NCI-H128 (cell line): Measurements from ENCODE around the gene ABCA6.

ENCODE experiments used
- DNase-seq: peaks from one replicate; lab custom pipeline; 2025; ENCODE audit not compliant: unreplicated experiment; lab: John Stamatoyannopoulos, UW

The ABCA6 gene

GRCh38 chr17:69055334-69055733 is 86.4 kb downstream of the ABCA6 start:
- no peak for DNase-seq

- no peak for DNase-seq
Observed at GRCh38 chr17:69050999-69051775, 90.5 kb downstream of the ABCA6 start.

GRCh38 chr17:69048634-69049033 is 93.1 kb downstream of the ABCA6 start:
- no peak for DNase-seq

GRCh38 chr17:69047368-69048263 is 94.1 kb downstream of the ABCA6 start:
- no peak for DNase-seq

- DNase-seq, result no peak
Observed at GRCh38 chr17:69046121-69046807, 95.4 kb downstream of the ABCA6 start.

- no peak for DNase-seq
Observed at GRCh38 chr17:69045646-69046045, 96.0 kb downstream of the ABCA6 start.

- DNase-seq, result no peak
Observed at GRCh38 chr17:69044371-69044770, 97.3 kb downstream of the ABCA6 start.

GRCh38 chr17:69043098-69043734 is 98.5 kb downstream of the ABCA6 start:
- no peak for DNase-seq

GRCh38 chr17:69042308-69042707 is 99.4 kb downstream of the ABCA6 start:
- DNase-seq, result no peak

- DNase-seq, result no peak
Observed at GRCh38 chr17:69031839-69032238, 109.9 kb downstream of the ABCA6 start.

GRCh38 chr17:69030169-69030568 is 111.5 kb downstream of the ABCA6 start:
- DNase-seq, result no peak
